Coronary artery (tissue), 2 donors: ENCODE data around the gene DNER.

Experiments used
- DNase-seq: peaks from one replicate; pipeline ENCODE4 v3.0.0-alpha.2; 2017; ENCODE audit warnings: low spot score
- H3K27ac ChIP-seq, 2 donors: fragments of 200-600 bp; sonication (generic); one replicate each; pipeline ENCODE4 v1.5.1; 2016 to 2019
- H3K4me3 ChIP-seq: fragments of 200-600 bp; sonication (generic); 2 replicates; pipeline ENCODE4 v1.5.1; 2016; ENCODE audit warnings: mild to moderate bottlenecking, moderate library complexity
- TF ChIP-seq, protein P1 (sequence below): fragments of 200-600 bp; sonication (generic); IDR thresholded peaks from one replicate; pipeline ENCODE4 v1.5.1; 2019; ENCODE audit warnings: antibody characterized with exemption

DNER gene

DNA sequence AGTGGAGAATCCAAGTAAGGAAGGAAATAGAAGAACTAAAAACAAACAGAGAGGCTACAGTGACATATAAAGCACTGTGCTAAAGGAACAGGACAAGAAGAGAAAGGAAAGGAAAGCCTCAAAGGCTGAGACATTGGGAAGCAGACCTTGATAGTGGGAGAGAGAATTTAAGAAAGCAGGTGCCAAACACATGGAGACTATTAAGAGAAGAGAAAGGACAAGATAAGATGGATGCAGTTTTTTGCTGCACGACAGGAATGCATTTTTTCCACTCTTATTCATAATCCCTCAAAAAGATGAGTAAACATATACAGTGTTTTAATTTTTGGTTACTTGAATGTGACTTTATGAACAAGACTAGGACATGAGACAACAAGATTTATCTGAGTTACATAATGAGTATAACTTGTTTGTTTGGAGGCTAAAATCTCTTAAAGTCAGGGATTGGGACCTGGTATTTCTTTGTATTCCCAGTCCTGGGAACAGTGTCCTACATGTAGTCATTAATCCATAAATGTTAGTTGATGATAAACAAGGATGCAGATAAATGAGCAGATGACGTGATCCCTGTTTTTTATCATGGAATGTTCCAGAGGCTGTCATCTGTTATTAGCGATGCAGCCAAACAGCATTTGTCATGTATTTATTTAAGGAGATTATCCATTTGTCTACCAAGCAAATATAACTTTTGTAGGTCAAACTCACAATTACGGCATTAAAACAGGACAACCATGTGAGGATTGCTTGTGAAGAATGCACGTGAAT lies 141.7 kb downstream of the DNER start:
- no peak for DNase-seq
- no peak overlapping the region for H3K4me3 ChIP-seq
- peak overlapping the region in 1 of 2 donors; percentile 28 for H3K27ac ChIP-seq
- TF ChIP-seq, protein P1, sequence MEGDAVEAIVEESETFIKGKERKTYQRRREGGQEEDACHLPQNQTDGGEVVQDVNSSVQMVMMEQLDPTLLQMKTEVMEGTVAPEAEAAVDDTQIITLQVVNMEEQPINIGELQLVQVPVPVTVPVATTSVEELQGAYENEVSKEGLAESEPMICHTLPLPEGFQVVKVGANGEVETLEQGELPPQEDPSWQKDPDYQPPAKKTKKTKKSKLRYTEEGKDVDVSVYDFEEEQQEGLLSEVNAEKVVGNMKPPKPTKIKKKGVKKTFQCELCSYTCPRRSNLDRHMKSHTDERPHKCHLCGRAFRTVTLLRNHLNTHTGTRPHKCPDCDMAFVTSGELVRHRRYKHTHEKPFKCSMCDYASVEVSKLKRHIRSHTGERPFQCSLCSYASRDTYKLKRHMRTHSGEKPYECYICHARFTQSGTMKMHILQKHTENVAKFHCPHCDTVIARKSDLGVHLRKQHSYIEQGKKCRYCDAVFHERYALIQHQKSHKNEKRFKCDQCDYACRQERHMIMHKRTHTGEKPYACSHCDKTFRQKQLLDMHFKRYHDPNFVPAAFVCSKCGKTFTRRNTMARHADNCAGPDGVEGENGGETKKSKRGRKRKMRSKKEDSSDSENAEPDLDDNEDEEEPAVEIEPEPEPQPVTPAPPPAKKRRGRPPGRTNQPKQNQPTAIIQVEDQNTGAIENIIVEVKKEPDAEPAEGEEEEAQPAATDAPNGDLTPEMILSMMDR = no peak

DNA sequence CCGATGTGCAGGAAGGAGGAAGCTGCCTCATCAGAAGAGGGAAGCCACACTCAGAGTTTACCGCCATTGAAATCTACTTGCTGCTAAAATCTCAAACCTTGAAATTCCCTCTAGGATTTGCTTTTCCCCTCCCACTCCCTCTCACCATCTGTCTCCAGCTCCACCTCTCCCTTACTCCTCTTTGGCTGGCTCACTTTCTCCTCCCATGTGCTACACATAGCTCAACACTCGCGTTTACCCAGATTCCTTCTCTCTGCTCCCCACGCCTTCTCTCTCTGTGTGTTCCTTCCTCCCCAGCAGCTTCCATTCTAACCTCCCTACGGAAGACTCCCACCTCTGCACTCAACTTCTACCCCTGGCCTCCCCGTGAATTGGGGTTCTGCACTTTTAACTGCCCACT lies 143.1 kb downstream of the DNER start:
- DNase-seq = no peak
- Histone ChIP-seq H3K4me3 (no peak overlapping the region), H3K27ac (no peak overlapping the region)
- TF ChIP-seq, protein P1 = no peak

DNA sequence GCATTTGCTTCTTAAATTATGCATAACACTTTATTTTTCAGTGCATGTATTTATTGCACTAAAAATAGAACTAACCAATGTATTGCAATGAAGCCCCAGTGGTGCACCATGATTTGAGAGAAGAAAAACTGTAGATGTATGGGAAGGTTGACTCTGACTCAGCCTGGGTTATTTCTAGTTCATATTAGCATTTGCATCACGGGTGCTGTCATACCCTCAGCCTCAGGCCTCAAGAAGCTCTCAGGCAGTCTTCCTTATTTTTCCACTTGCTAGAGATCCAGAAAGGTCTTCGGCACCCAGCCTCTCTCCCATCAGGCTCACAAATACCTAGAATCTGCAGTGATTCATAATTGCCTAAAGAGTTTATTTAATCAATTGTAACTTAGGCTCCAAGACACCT lies 148.0 kb downstream of the DNER start:
- DNase-seq = no peak
- TF ChIP-seq, protein P1 = no peak
- Histone ChIP-seq H3K4me3 (no peak overlapping the region), H3K27ac (no peak overlapping the region)

DNA sequence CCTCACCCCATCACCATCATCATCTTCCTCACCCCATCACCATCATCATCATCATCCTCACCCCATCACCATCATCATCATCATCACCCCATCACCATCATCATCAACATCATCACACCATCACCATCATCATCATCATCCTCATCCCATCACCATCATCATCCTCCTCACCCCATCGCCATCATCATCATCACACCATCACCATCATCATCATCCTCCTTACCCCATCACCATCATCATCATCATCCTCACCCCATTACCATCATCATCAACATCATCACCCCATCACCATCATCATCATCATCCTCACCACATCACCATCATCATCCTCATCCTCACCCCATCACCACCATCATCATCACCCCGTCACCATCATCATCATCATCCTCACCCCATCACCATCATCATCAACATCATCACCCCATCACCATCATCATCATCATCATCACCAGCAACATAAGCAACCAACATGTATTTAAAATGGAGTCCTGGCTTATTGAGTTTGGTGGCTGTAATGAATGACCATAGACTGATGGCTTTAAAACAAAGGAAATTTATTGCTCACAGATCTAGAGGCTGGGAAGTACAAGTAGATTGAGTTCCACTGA lies 150.0 kb downstream of the DNER start:
- H3K27ac ChIP-seq = no peak overlapping the region
- DNase-seq = no peak
- TF ChIP-seq, protein P1 = no peak
- no peak overlapping the region for H3K4me3 ChIP-seq

DNA sequence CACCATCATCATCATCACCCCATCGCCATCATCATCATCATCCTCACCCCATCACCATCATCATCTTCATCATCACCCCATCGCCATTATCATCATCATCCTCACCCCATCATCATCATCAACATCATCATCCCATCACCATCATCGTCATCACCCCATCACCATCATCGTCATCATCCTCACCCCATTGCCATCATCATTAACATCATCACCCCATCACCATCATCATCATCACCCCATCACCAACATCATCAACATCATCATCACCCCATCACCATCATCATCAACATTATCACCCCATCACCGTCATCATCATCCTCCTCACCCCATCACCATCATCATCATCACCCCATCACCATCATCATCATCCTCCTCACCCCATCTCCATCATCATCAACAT lies 151.0 kb downstream of the DNER start:
- TF ChIP-seq, protein P1 = no peak
- Histone ChIP-seq H3K27ac (no peak overlapping the region), H3K4me3 (no peak overlapping the region)
- DNase-seq = no peak

DNA sequence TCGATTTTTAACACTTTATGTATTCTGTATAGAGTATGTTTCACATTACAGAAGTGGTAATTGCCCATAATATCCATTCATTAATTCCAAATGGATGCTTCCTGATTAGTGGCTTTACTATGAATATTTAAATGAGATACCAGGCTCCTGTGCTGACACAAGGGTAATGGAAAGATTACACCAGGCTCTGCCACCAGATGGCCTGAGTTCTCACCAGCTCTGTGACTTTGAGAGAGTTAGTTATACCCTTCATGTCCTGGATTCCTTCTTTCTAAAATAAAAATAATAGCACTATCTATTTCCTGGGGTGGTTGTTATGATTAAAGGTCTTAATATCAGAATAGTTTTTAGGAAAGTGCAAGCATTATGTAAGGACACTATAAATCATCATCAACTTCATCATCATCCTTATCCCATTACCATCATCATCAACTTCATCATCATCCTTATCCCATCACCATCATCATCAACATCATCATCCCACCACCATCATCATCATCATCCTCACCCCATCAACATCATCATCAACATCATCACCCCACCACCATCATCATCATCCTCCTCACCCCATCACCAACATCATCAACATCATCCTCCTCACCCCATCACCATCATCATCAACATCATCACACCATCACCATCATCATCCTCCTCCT lies 151.8 kb downstream of the DNER start:
- no peak for DNase-seq
- H3K4me3 ChIP-seq = no peak overlapping the region
- no peak overlapping the region for H3K27ac ChIP-seq
- TF ChIP-seq, protein P1 = no peak
